GM19467 (cell line): ENCODE results near the gene NSUN6.

Experiments
- ATAC-seq: cut with Tn5 transposase; IDR thresholded peaks from one replicate; pipeline ENCODE4 v1.9.1; 2021; ENCODE audit warnings: mild to moderate bottlenecking, moderate library complexity; ENCODE audit not compliant: unreplicated experiment

NSUN6 gene

DNA sequence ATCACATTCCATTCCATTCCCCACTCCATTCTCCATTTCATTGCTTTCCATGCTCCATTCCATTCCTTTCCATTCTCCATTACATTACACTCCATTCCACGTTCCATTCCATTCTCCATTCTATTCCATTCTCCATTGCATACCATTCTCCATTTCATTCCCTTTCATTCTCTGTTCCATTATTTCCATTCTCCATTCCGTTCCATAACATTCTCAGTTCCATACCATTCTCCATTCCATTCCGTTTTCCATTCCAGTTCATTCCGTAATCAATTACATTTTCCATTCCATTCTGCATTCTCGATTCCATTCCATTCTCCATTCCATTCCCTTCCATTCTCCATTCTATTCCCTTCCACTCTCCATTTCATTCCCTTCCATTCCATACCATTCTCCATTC lies 86.4 kb downstream of the NSUN6 start:
- no peak for ATAC-seq

DNA sequence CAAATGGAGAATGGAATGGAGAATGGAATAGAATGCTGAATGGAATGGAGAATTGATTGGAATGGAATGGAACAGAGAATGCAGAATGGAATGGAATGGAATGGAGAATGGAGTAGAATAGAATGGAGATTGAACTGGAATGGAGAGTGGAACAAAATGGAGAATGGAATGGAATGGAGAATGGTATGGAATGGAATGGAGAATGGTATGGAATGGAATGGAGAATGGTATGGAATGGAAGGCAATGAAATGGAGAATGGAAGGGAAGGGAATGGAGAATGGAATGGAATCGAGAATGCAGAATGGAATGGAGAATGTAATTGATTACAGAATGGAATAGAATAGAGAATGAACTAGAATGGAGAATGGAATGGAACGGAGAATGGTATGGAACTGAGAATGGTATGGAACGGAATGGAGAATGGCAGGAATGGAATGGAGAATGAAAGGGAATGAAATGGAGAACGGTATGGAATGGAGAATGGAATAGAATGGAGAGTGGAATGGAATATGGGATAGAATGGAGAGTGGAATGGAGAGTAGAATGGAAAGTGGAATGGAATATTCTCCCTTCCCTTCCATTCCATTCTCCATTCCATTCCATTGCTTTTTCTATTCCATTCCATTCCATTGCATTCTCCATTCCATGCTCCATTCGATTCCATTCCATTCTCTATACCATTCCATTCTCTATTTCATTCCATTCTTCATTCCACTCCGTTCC lies 88.2 kb downstream of the NSUN6 start:
- no peak for ATAC-seq

DNA sequence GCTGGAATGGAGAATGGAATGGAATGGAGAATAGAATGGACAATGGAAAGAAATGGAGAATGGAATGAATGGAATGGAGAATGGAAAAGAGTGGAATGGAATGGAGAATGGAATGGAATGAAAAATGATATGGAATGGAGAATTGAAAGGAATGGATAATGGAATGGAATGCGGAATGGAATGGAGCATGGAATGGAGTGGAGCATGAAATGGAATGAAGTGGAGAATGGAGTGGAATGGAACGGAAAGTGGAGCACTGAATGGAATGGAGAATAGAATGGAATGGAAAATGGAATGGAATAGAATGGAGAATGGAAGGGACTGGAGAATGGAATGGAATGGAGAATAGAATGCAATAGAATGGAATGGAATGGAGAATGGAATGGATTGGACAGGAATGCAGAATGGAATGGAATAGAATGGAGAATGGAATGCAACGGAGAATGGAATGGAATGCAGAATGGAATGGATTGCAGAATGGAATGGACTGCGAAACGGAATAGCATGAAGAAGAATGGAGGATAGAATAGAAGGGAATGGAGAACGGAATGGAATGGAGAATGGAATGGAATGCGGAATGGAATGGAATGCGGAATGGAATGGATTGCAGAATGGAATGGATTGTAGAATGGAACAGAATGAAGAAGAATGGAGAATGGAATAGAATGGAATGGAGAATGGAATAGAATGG lies 89.4 kb downstream of the NSUN6 start:
- ATAC-seq: no peak

- ATAC-seq: no peak
Observed at GRCh38 chr10:18557960-18558359, 93.4 kb downstream of the NSUN6 start.

GRCh38 chr10:18556522-18557147 lies 94.8 kb downstream of the NSUN6 start:
- ATAC-seq: no peak

GRCh38 chr10:18554479-18554878 lies 96.9 kb downstream of the NSUN6 start:
- no peak for ATAC-seq

GRCh38 chr10:18551473-18551872 lies 99.9 kb downstream of the NSUN6 start:
- no peak for ATAC-seq

DNA sequence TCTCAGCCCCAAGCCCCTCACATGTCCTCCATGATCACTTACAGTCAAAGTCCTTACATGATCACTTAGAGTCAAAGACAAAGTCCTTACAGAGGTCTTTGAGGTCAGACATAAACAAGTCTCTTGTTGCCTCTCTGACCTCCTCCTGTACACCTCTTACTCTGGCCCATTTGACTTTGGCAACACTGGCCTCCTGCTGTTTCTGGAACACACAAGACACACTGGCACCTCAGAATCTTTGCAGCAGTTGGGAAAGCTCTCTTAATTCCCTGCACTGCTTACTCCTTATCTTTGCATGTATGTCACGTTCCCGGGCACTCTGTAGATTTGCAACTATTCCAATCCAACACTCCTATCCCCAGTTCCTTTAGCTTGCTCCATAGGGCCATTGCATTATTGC lies 102.3 kb downstream of the NSUN6 start:
- ATAC-seq: no peak

GRCh38 chr10:18545621-18546305 lies 105.6 kb downstream of the NSUN6 start:
- no peak for ATAC-seq

- ATAC-seq: no peak
Observed at GRCh38 chr10:18542832-18543231, 108.6 kb downstream of the NSUN6 start.

DNA sequence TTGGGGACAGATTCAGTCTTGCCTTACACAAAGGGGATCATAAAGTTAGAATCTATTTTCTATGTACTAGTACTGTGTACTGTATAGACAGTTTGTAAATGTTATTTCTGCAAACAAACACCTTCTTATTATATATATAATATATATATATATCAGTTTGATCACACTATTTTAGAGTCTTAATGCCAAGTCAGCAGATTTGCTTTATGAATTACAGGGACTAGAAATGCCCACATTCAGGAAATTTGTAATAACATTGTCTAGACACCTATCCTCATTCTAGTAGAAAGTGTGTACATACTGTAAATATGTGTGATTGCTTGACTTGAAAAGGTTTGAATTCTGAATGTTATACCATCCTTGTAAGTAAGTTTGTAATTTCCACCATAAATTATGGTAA lies 111.2 kb downstream of the NSUN6 start:
- ATAC-seq: no peak

DNA sequence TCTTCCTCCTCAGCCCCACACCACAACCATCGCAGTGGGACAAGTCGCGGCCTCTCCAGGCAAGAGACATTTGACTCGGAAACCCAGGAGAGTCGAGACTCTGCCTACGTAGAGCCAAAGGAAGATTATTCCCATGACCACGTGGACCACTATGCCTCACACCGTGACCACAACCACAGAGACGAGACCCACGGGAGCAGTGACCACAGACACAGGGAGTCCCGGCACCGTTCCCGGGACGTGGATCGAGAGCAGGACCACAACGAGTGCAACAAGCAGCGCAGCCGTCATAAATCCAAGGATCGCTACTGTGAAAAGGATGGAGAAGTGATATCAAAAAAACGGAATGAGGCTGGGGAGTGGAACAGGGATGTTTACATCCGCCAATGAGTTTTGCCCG lies 112.1 kb downstream of the NSUN6 start:
- ATAC-seq: no peak

- ATAC-seq: no peak
Observed at GRCh38 chr10:18533896-18534295, 117.5 kb downstream of the NSUN6 start.

GRCh38 chr10:18532881-18533535 lies 118.4 kb downstream of the NSUN6 start:
- ATAC-seq: no peak

DNA sequence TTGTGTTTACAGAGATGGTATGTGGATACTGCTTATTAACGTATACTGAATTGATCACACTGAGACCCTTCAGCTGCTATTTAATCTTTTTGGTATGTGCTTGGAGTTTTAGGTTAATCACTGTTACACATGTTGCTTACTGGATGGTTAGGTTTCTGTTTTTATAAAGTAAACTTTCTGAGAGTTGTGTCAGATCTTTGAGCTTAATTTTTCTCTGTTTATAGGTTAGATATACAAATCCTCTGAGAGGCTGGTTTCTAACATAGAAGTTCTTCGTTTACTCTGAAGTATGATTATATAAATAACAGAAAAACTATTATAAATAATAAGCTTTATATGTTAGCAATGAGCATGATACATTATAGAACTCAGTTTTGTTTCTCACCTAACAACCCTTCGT lies 123.1 kb downstream of the NSUN6 start:
- no peak for ATAC-seq

GRCh38 chr10:18527687-18528086 lies 123.7 kb downstream of the NSUN6 start:
- ATAC-seq: no peak

DNA sequence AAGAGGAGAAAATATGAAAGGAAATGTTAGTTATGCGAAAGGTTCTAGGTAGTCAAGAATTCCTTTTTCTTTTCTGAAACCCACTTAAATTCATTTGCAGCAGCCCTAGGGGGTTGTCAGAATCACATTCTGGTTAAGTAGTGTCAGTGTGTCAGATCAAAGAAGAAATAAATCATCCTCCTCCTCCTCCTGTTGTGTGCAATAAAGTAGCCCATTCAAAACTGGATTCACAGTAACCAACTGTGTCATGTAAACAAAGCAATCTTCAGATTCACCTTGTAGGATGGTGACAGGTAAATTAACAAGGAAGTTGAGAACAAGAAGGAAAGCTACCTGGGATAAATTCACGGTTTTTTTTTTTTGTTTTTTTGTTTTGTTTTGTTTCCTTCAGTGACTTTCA lies 127.5 kb downstream of the NSUN6 start:
- no peak for ATAC-seq

DNA sequence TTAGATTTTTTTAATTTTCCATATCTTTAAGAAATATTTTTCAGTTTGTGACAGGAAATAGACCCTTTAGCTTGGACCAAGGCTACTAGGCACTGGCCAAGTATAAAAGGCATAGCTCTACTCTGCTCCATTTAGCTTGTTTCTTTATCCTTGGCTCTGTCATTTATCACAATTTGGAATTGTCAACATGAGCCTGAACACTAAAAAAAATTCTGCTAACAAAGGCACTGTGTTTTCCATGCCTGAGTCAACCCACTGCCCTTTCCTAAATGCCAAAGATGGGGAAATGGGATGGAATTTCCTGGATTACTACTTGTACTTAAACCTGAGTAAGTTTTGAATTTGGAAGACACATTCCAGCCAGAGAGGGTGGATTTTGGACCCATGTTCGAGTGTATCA lies 128.4 kb downstream of the NSUN6 start:
- ATAC-seq: no peak

GRCh38 chr10:18516851-18517250 lies 134.5 kb downstream of the NSUN6 start:
- no peak for ATAC-seq

DNA sequence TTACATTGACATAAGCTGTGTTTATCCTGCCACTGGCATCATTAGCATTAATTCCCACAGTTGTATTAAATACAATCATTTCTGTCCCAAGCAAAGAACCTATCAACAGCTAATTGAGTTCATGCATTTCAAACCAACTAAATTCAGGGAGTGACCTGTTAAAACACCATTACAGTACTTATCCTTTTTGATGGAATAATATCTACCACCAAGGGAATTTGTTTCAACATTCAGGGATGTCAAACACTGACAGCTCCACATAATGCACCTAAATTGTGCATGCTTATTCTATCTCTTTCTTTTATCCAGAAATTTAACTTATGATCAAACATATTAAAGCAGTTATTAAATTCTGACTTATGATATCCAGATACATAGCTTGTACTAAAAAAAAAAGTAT lies 136.8 kb downstream of the NSUN6 start:
- ATAC-seq: no peak

- no peak for ATAC-seq
Observed at GRCh38 chr10:18508587-18508986, 142.8 kb downstream of the NSUN6 start.
